ENCODE measurements around the gene SNCB.

DNA sequence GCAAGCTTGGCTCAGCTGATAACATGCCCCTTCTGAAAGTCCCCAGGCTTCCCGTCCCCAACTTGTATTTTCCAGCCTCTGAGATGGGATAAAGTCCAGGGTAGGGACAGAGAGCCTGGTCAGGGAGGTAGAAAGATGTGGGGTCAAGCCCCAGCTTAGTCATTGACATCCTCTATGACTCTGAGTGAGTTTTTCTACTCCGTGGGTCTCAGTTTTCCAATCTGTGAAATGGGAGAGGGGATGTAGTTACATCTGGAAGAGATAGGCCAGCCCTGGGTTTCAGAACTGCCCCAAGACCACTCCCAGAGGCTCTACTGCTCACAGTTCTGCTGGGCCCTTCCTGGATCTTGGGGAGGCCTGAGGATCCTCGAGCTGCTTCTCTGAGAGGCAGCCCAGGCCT is 23.5 kb downstream of the SNCB start:
- TF ChIP-seq POLR2AphosphoS5 (IDR thresholded peaks at IDR 0.05; ENCODE audit: low read depth, low read length) = no peak
- no peak for TF ChIP-seq TAF1 (IDR thresholded peaks at IDR 0.05; ENCODE audit: borderline replicate concordance, insufficient read depth, low read length)

All from PFSK-1 (cell line).